Fibroblast of lung (primary cell): Measurements from ENCODE around the gene TBC1D25.

Experiments
- CTCF ChIP-seq, 2 donors: IDR thresholded peaks in 1 of 2; conservative IDR thresholded peaks in 1 of 2; 1 replicate in 1 of 2; 2 replicates in 1 of 2; pipeline ENCODE4 v1.5.1; 2011 to 2012; ENCODE audit warnings: low read length in 2 of 2, control low read depth in 1 of 2, inconsistent platforms in 1 of 2, low read depth in 1 of 2, mild to moderate bottlenecking in 1 of 2
- EZH2 ChIP-seq: IDR thresholded peaks from 2 replicates; pipeline ENCODE4 v1.5.1; 2012; ENCODE audit warnings: low read length, control low read depth, mild to moderate bottlenecking; ENCODE audit errors: missing control alignments

GRCh38 chrX:48515842-48516241, 23.7 kb upstream of the TBC1D25 start:
- TF ChIP-seq CTCF (conservative IDR thresholded peaks at IDR 0.05 in 1 of 2, IDR thresholded peaks at IDR 0.05 in 1 of 2; ENCODE audit: low read depth in 1 of 2, low read length in 2 of 2) (no peak), EZH2 (no peak)
